Neural cell (in vitro differentiated cells): ENCODE data around the gene SDK1.

ENCODE experiments used
- CTCF ChIP-seq: fragments of 450-650 bp; IDR thresholded peaks from 2 replicates; pipeline ENCODE4 v1.5.1; 2014; ENCODE audit warnings: antibody characterized with exemption, mild to moderate bottlenecking, moderate library complexity; ENCODE audit not compliant: poor library complexity, severe bottlenecking
- EP300 ChIP-seq: fragments of 450-650 bp; conservative IDR thresholded peaks from 2 replicates; pipeline ENCODE4 v1.6.1; 2014; ENCODE audit warnings: antibody characterized with exemption, mild to moderate bottlenecking, moderate library complexity; ENCODE audit not compliant: poor library complexity, severe bottlenecking
- EZH2 ChIP-seq: fragments of 200-600, 300-800 bp; shearing (Covaris generic), sonication (generic); IDR thresholded peaks from 2 replicates; pipeline ENCODE4 v1.6.1; 2014; ENCODE audit warnings: antibody characterized with exemption, low read length, borderline replicate concordance, mild to moderate bottlenecking; ENCODE audit not compliant: insufficient read depth, poor library complexity, severe bottlenecking
- MXI1 ChIP-seq: fragments of 450-650 bp; conservative IDR thresholded peaks from 2 replicates; pipeline ENCODE4 v1.6.1; 2014; ENCODE audit warnings: antibody characterized with exemption, mild to moderate bottlenecking; ENCODE audit not compliant: poor library complexity, severe bottlenecking
- POLR2AphosphoS5 ChIP-seq: IDR thresholded peaks from 2 replicates; pipeline ENCODE4 v1.6.1; 2012
- RAD21 ChIP-seq: fragments of 450-650 bp; conservative IDR thresholded peaks from 2 replicates; pipeline ENCODE4 v1.6.1; 2014; ENCODE audit warnings: antibody characterized with exemption, mild to moderate bottlenecking, moderate library complexity
- REST ChIP-seq: IDR thresholded peaks from 2 replicates; pipeline ENCODE4 v1.6.1; 2012; ENCODE audit warnings: borderline replicate concordance
- SMC3 ChIP-seq: fragments of 450-650 bp; conservative IDR thresholded peaks from 2 replicates; pipeline ENCODE4 v1.6.1; 2014; ENCODE audit warnings: antibody characterized with exemption, mild to moderate bottlenecking, moderate library complexity; ENCODE audit not compliant: poor library complexity
- TAF1 ChIP-seq: IDR thresholded peaks from 2 replicates; pipeline ENCODE4 v1.6.1; 2012; ENCODE audit warnings: low read depth

DNA sequence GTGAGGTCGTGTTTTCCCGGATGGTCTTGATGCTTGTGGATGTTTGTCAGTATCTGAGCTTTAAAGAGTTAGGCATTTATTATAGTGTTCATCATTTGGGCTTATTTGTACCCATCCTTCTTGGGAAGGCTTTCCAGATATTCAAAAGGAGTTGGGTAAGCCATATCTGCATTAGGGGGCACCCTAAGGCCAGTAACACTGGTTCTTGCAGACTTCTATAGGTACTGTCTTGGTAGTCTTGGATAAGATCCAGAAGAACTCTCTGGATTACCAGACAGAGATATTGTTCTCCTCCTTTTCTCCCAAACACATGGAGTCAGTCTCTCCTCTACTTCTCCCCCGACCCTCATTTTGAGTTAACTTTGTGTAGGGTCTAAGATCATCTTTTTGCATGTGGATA lies 92.8 kb downstream of the SDK1 start:
- TF ChIP-seq EZH2 (no peak), RAD21 (no peak), CTCF (no peak), TAF1 (no peak), SMC3 (no peak), EP300 (no peak), MXI1 (no peak), POLR2AphosphoS5 (no peak), REST (no peak)
